HCT116 (cell line): ENCODE measurements around the gene EPHA8. TPM values are rescaled to one million over a fixed set of nuclear protein-coding genes. Genes with fewer than 3 reads are reported as not detected.

Experiments
- ATAC-seq: fragments of 200-7000 bp; cut with Tn5 transposase; 2 replicates; pipeline ENCODE4 v1.9.1; 2020; ENCODE audit warnings: mild to moderate bottlenecking, moderate library complexity
- BruUV-seq: library from RNA; stranded (reverse); fragments of 400-500 nt; replicated peaks from 2 replicates; lab custom pipeline; 2021; lab: Mats Ljungman, UMichigan
- CTCF ChIA-PET: fragments of 300-600 bp; sonication (Branson Sonifier 250); formaldehyde crosslinking; loops from one replicate; lab custom pipeline; 2021; ENCODE audit warnings: antibody characterized with exemption; lab: Charles Lee
- POLR2A ChIA-PET: fragments of 300-600, 350-600 bp; sonication (Branson Sonifier 250); formaldehyde crosslinking; loops from one replicate; lab custom pipeline; 2021; ENCODE audit warnings: antibody characterized with exemption; lab: Charles Lee
- RAD21 ChIA-PET, 2 experiments: fragments of 300-600 bp; sonication (Branson Sonifier 250); formaldehyde crosslinking; loops; one replicate each; lab custom pipeline; 2023; ENCODE audit warnings: low total read pairs in 2 of 2; ENCODE audit not compliant: uncharacterized antibody in 2 of 2, unreplicated experiment in 2 of 2, low non-redundant PET in 1 of 2; lab: Charles Lee
- DNase-seq: peaks from one replicate; pipeline ENCODE4 v3.0.0-alpha.2; 2010; ENCODE audit warnings: low read depth, low spot score
- H2AFZ ChIP-seq: fragments of 200-600 bp; shearing (Covaris generic), sonication (generic); 2 replicates; pipeline ENCODE4 v1.6.1; 2017; ENCODE audit warnings: low read depth, mixed run types, mixed read lengths, antibody characterized with exemption, low read length; ENCODE audit not compliant: poor library complexity, severe bottlenecking
- H3K27ac ChIP-seq: 2 replicates; pipeline ENCODE4 v1.5.1; 2012; ENCODE audit warnings: low read depth, low read length
- H3K27me3 ChIP-seq: fragments of 200-600 bp; sonication (generic); 2 replicates; pipeline ENCODE4 v1.6.1; 2016; ENCODE audit warnings: mixed run types, low read length, mixed read lengths; ENCODE audit not compliant: insufficient read depth
- H3K36me3 ChIP-seq, 2 experiments: fragments of 200-500 bp in 1 of 2; fragments of 200-600 bp in 1 of 2; sonication (Bioruptor generic) in 1 of 2; sonication (generic) in 1 of 2; 2 replicates each; pipeline versions ENCODE4 v1.5.1 to v1.6.1; 2014 to 2016; ENCODE audit warnings: low read length in 2 of 2, inconsistent platforms in 1 of 2, mixed read lengths in 1 of 2, mixed run types in 1 of 2; ENCODE audit not compliant: insufficient read depth in 2 of 2, control insufficient read depth in 1 of 2
- H3K4me1 ChIP-seq, 2 experiments: fragments of 200-600 bp in 1 of 2; sonication (generic) in 1 of 2; 2 replicates each; pipeline versions ENCODE4 v1.5.1 to v1.6.1; 2012 to 2017; ENCODE audit warnings: low read length in 2 of 2, inconsistent platforms in 1 of 2, mild to moderate bottlenecking in 1 of 2, mixed read lengths in 1 of 2, mixed run types in 1 of 2, moderate library complexity in 1 of 2; ENCODE audit not compliant: insufficient read depth in 2 of 2, control insufficient read depth in 1 of 2
- H3K4me2 ChIP-seq: fragments of 200-600 bp; sonication (generic); 2 replicates; pipeline ENCODE4 v1.6.1; 2017; ENCODE audit warnings: mixed run types, low read length, mixed read lengths
- H3K4me3 ChIP-seq, 2 experiments: fragments of 200-600 bp in 1 of 2; sonication (generic) in 1 of 2; replicated peaks in 1 of 2; 2 replicates each; pipeline ENCODE4 v1.5.1; 2011 to 2016; ENCODE audit warnings: low read length in 2 of 2, control low read depth in 1 of 2, low read depth in 1 of 2, mild to moderate bottlenecking in 1 of 2, mixed read lengths in 1 of 2, mixed run types in 1 of 2
- H3K79me2 ChIP-seq: fragments of 200-600 bp; sonication (generic); 2 replicates; pipeline ENCODE4 v1.6.1; 2017; ENCODE audit warnings: mild to moderate bottlenecking, mixed run types, low read length, moderate library complexity, mixed read lengths; ENCODE audit not compliant: insufficient read depth
- H3K9ac ChIP-seq: fragments of 200-600 bp; sonication (generic); 2 replicates; pipeline ENCODE4 v1.6.1; 2016; ENCODE audit warnings: low read length, mixed read lengths
- H3K9me2 ChIP-seq: fragments of 200-600 bp; sonication (generic), shearing (Covaris generic); 2 replicates; pipeline ENCODE4 v1.6.1; 2017; ENCODE audit warnings: mixed run types, mild to moderate bottlenecking, moderate library complexity; ENCODE audit not compliant: insufficient read depth
- H3K9me3 ChIP-seq, 2 experiments: fragments of 200-500 bp in 1 of 2; fragments of 200-600 bp in 1 of 2; sonication (Bioruptor generic) in 1 of 2; sonication (generic) in 1 of 2; 2 replicates each; pipeline ENCODE4 v1.6.1; 2014 to 2017; ENCODE audit warnings: low read length in 2 of 2, mixed read lengths in 2 of 2, inconsistent platforms in 1 of 2, low read depth in 1 of 2, mild to moderate bottlenecking in 1 of 2, mixed run types in 1 of 2, moderate library complexity in 1 of 2; ENCODE audit not compliant: control insufficient read depth in 1 of 2, insufficient read depth in 1 of 2
- H4K20me1 ChIP-seq: fragments of 200-600 bp; sonication (generic), shearing (Covaris generic); 2 replicates; pipeline ENCODE4 v1.6.1; 2017; ENCODE audit warnings: mixed run types, mild to moderate bottlenecking, moderate library complexity; ENCODE audit not compliant: insufficient read depth
- ATF3 ChIP-seq: IDR thresholded peaks from 2 replicates; pipeline ENCODE4 v1.6.1; 2012
- CBX3 ChIP-seq: IDR thresholded peaks from 2 replicates; pipeline ENCODE4 v1.6.1; 2012; ENCODE audit warnings: low read depth
- EGR1 ChIP-seq: IDR thresholded peaks from 2 replicates; pipeline ENCODE4 v1.6.1; 2012; ENCODE audit warnings: low read depth
- ELF1 ChIP-seq: IDR thresholded peaks from 2 replicates; pipeline ENCODE4 v1.6.1; 2012; ENCODE audit warnings: low read depth, borderline replicate concordance
- EZH2 ChIP-seq: fragments of 200-600 bp; sonication (generic); IDR thresholded peaks from 2 replicates; pipeline ENCODE4 v1.6.1; 2017; ENCODE audit warnings: antibody characterized with exemption, mixed run types
- EZH2phosphoT487 ChIP-seq: fragments of 200-600 bp; IDR thresholded peaks from 2 replicates; pipeline ENCODE4 v1.6.1; 2018; ENCODE audit warnings: antibody characterized with exemption, borderline replicate concordance
- FOSL1 ChIP-seq: IDR thresholded peaks from 2 replicates; pipeline ENCODE4 v1.6.1; 2012; ENCODE audit warnings: low read depth
- JUND ChIP-seq: IDR thresholded peaks from 2 replicates; pipeline ENCODE4 v1.6.1; 2012
- POLR2A ChIP-seq: IDR thresholded peaks from 2 replicates; pipeline ENCODE4 v1.7.0; 2011; ENCODE audit warnings: borderline replicate concordance; ENCODE audit not compliant: insufficient read depth, insufficient read length; ENCODE audit errors: extremely low read depth
- POLR2AphosphoS5 ChIP-seq: IDR thresholded peaks from 2 replicates; pipeline ENCODE4 v1.6.1; 2011; ENCODE audit warnings: mild to moderate bottlenecking, low read depth, low read length, moderate library complexity
- SRF ChIP-seq: IDR thresholded peaks from 2 replicates; pipeline ENCODE4 v1.6.1; 2012; ENCODE audit warnings: low read depth
- TCF7L2 ChIP-seq: IDR thresholded peaks from 2 replicates; pipeline ENCODE4 v1.7.0; 2011; ENCODE audit warnings: borderline replicate concordance, inconsistent platforms; ENCODE audit not compliant: insufficient read depth, insufficient read length; ENCODE audit errors: extremely low read depth
- YY1 ChIP-seq: IDR thresholded peaks from 2 replicates; pipeline ENCODE4 v1.6.1; 2011; ENCODE audit warnings: low read length, low read depth, moderate library complexity, mild to moderate bottlenecking; ENCODE audit not compliant: insufficient replicate concordance; ENCODE audit errors: extremely low read depth
- ZBTB33 ChIP-seq: IDR thresholded peaks from 2 replicates; pipeline ENCODE4 v1.6.1; 2011; ENCODE audit warnings: mild to moderate bottlenecking, low read length, moderate library complexity; ENCODE audit not compliant: insufficient replicate concordance; ENCODE audit errors: extremely low read depth
- ZFX ChIP-seq: fragments of 450-650 bp; IDR thresholded peaks from 2 replicates; pipeline ENCODE4 v1.6.1; 2017
- ZNF274 ChIP-seq: fragments of 200-500 bp; sonication (Bioruptor generic); IDR thresholded peaks from 2 replicates; pipeline ENCODE4 v1.6.1; 2014; ENCODE audit warnings: mild to moderate bottlenecking, low read depth, low read length, inconsistent platforms
- intact Hi-C: fragments of 100-400 bp; cut with micrococcal nuclease; formaldehyde crosslinking; loops from 2 replicates; pipeline ENCODE4 v1.10.0; 2022
- total RNA-seq: library from RNA; stranded (reverse); gene quantifications from one replicate; pipeline ENCODE4 v1.2.1, GENCODE V29; 2021; ENCODE audit not compliant: unreplicated experiment
- TF ChIP-seq, protein P1 (sequence below): IDR thresholded peaks from 2 replicates; pipeline ENCODE4 v1.6.1; 2012; ENCODE audit warnings: low read depth
- TF ChIP-seq, protein P2 (sequence below): IDR thresholded peaks from 2 replicates; pipeline ENCODE4 v1.6.1; 2012

EPHA8 gene
- total RNA-seq, 1 experiment from 2014 or later = 0.30 TPM

DNA sequence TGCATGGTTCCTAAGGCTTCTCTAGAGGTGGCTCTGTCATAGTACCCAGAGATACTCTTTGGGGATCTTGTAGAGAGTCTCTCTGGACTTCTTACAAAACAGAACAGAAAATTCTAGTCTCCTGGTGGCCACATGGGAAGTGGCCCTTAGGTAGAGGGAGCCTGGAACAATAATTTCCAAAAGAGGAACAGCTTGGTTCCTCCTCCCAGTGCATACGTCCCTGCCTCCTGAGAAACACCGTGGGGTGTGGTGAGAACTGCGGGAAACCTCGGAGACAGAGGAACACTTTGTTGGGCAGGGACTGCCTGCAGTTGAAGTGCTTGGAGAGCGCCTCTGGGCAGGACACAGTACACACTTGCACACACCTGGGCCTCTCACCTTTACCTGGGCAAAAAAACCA, 38.8 kb upstream of the EPHA8 start:
- Histone ChIP-seq H3K36me3 (peaks cover 24 to 28% of the 10 kb centered on the region in 2 experiments; a peak in 3 of 4 replicates), H3K9me2 (no peaks in the 10 kb centered on the region), H3K4me2 (no peak overlapping the region), H2AFZ (no peak overlapping the region), H3K4me3 (no peak overlapping the region), H4K20me1 (no peaks in the 10 kb centered on the region), H3K9ac (no peak overlapping the region), H3K9me3 (no peaks in the 10 kb centered on the region), H3K27me3 (no peaks in the 10 kb centered on the region), H3K79me2 (no peaks in the 10 kb centered on the region), H3K27ac (no peak overlapping the region), H3K4me1 (no peaks in the 10 kb centered on the region)
- DNase-seq (no peak), ATAC-seq (no peak)
- intact Hi-C loops = loop anchor here (10.0 kb wide), 1 partner anchor 100 kb away; no protein-coding TSS in a partner anchor
- ChIA-PET POLR2A (no interaction called here), RAD21 (no interaction called here), CTCF (no interaction called here)
- no TSS peak for BruUV-seq
- TF ChIP-seq EZH2phosphoT487 = no peak
- TF ChIP-seq POLR2A = no peak
- TF ChIP-seq, protein P1, sequence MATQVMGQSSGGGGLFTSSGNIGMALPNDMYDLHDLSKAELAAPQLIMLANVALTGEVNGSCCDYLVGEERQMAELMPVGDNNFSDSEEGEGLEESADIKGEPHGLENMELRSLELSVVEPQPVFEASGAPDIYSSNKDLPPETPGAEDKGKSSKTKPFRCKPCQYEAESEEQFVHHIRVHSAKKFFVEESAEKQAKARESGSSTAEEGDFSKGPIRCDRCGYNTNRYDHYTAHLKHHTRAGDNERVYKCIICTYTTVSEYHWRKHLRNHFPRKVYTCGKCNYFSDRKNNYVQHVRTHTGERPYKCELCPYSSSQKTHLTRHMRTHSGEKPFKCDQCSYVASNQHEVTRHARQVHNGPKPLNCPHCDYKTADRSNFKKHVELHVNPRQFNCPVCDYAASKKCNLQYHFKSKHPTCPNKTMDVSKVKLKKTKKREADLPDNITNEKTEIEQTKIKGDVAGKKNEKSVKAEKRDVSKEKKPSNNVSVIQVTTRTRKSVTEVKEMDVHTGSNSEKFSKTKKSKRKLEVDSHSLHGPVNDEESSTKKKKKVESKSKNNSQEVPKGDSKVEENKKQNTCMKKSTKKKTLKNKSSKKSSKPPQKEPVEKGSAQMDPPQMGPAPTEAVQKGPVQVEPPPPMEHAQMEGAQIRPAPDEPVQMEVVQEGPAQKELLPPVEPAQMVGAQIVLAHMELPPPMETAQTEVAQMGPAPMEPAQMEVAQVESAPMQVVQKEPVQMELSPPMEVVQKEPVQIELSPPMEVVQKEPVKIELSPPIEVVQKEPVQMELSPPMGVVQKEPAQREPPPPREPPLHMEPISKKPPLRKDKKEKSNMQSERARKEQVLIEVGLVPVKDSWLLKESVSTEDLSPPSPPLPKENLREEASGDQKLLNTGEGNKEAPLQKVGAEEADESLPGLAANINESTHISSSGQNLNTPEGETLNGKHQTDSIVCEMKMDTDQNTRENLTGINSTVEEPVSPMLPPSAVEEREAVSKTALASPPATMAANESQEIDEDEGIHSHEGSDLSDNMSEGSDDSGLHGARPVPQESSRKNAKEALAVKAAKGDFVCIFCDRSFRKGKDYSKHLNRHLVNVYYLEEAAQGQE = no peak
- no peak for TF ChIP-seq EGR1
- TF ChIP-seq SRF = no peak
- no peak for TF ChIP-seq POLR2AphosphoS5
- no peak for TF ChIP-seq ELF1
- TF ChIP-seq FOSL1 = no peak
- no peak for TF ChIP-seq ZNF274
- TF ChIP-seq EZH2 = no peak
- TF ChIP-seq, protein P2, sequence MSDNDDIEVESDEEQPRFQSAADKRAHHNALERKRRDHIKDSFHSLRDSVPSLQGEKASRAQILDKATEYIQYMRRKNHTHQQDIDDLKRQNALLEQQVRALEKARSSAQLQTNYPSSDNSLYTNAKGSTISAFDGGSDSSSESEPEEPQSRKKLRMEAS = no peak
- no peak for TF ChIP-seq JUND
- TF ChIP-seq CBX3 = no peak
- no peak for TF ChIP-seq ZFX
- no peak for TF ChIP-seq TCF7L2
- TF ChIP-seq ZBTB33 = no peak
- TF ChIP-seq YY1 = no peak
- no peak for TF ChIP-seq ATF3
